ELR (cell line): Measurements from ENCODE around the gene MAPT.

Experiments used
- DNase-seq: peaks from one replicate; pipeline ENCODE4 v3.0.0-alpha.2; 2015; ENCODE audit warnings: low read depth

MAPT gene

DNA sequence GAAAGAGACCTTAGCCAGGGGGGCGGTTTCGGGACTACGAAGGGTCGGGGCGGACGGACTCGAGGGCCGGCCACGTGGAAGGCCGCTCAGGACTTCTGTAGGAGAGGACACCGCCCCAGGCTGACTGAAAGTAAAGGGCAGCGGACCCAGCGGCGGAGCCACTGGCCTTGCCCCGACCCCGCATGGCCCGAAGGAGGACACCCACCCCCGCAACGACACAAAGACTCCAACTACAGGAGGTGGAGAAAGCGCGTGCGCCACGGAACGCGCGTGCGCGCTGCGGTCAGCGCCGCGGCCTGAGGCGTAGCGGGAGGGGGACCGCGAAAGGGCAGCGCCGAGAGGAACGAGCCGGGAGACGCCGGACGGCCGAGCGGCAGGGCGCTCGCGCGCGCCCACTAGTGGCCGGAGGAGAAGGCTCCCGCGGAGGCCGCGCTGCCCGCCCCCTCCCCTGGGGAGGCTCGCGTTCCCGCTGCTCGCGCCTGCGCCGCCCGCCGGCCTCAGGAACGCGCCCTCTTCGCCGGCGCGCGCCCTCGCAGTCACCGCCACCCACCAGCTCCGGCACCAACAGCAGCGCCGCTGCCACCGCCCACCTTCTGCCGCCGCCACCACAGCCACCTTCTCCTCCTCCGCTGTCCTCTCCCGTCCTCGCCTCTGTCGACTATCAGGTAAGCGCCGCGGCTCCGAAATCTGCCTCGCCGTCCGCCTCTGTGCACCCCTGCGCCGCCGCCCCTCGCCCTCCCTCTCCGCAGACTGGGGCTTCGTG, at the start of gene MAPT:
Gene MAPT (plus strand): TSS at position 533 of the 763 bp plus-strand sequence. CDS start 67,784 bp downstream, outside the sequence.
- peak; percentile 90 for DNase-seq

DNA sequence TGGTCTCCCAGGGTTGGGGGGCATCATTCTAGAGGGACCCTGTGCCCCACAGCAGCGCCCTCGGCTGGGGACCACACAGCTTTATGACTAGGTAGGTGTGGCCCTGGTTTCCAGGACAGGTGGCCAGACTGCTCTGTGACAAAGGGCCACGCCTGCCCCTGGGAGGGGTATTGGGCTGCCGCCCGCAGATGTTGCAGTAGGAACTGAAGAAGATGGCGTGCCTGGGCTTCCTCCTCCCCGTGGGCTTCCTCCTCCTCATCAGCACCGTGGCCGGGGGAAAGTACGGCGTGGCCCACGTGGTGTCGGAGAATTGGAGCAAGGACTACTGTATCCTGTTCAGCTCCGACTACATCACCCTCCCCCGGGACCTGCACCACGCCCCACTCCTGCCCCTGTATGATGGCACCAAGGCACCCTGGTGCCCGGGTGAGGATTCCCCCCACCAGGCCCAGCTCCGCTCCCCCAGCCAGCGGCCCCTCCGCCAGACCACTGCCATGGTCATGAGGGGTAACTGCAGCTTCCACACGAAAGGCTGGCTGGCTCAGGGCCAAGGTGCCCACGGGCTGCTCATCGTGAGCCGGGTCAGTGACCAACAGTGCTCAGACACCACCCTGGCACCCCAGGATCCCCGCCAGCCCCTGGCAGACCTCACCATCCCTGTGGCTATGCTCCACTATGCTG, 49.5 kb upstream of the MAPT start, which contains the start of gene SPPL2C:
Gene SPPL2C (plus strand): TSS at position 187 of the 681 bp plus-strand sequence. CDS start 26 bp downstream, at position 213.
- DNase-seq, result no peak

DNA sequence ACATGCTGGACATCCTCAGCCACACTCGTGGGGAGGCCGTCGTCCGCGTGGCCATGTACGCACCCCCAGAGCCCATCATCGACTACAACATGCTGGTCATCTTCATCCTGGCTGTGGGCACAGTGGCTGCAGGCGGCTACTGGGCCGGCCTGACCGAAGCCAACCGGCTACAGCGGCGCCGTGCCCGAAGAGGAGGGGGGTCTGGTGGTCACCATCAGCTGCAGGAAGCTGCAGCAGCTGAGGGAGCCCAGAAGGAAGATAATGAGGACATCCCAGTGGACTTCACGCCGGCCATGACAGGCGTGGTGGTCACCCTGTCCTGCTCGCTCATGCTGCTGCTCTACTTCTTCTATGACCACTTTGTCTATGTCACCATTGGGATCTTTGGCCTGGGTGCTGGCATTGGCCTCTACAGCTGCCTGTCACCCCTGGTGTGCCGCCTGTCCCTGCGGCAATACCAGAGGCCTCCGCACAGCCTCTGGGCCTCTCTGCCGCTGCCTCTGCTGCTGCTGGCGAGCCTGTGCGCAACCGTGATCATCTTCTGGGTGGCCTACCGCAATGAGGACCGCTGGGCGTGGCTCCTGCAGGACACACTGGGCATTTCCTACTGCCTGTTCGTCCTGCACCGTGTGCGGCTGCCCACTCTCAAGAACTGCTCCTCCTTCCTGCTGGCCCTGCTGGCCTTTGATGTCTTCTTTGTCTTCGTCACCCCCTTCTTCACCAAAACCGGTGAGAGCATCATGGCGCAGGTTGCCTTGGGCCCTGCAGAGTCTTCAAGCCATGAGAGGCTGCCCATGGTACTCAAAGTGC, 48.8 kb upstream of the MAPT start:
- no peak for DNase-seq

DNA sequence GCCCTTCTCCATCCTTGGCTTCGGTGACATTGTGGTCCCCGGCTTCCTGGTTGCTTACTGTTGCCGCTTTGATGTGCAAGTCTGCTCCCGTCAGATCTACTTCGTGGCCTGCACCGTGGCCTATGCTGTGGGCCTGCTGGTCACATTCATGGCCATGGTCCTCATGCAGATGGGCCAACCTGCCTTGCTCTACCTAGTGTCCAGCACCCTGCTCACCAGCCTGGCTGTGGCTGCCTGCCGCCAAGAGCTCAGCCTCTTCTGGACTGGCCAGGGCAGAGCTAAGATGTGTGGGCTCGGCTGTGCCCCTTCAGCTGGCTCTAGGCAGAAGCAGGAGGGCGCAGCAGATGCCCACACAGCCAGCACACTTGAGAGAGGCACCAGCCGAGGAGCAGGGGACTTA, 48.1 kb upstream of the MAPT start:
- DNase-seq, result no peak

DNA sequence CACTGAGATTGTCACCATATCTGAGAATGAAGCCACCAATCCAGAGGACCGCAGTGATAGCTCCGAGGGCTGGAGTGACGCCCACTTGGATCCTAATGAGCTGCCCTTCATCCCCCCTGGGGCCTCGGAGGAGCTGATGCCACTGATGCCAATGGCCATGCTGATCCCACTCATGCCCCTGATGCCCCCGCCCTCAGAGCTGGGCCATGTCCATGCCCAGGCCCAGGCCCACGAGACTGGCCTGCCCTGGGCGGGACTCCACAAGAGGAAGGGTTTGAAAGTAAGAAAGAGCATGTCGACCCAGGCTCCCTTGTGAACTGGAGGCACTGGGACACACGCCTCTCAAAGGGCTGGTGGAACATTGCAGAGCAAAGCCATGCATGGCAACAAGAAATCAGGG, 47.7 kb upstream of the MAPT start:
- DNase-seq, result no peak

DNA sequence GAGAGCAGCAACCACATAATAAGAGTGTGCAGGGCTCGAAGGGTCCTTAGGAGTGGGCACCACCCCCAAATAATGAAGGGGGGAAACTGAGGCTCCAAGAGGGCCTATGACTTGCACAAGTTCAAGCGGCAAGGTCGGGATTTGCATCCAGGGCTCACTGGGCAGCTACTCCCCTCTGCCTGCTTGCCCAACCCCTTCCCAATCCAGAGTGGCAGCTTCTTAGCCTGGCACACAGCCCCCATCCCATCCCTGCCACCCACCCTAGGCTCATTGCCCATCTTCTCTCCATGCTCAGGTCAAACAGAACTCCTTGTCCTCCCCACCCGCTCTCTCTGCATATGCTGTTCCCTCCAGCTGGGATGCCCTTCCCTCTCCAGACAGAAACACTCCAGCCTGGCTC, 47.3 kb upstream of the MAPT start:
- DNase-seq, result no peak

DNA sequence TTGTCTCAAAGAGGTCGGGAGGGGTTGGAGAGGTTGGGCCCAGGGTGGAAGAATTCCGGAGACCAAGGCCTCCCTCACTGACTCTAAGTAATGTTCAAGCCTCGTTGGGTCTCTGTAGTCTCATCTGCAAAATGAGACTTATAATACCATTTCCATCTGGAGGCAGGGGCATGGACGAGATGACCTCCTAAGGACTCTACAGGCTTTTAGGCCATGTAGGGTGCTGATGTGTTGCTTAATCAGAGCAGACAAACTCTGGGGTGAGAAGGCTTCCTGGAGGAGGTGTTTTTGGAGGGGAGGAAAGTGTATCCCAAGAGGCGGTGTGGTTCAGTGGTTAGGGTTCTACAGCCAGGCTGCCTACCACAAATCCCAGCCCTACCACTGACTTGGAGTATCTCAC, 46.6 kb upstream of the MAPT start:
- DNase-seq, result no peak

DNA sequence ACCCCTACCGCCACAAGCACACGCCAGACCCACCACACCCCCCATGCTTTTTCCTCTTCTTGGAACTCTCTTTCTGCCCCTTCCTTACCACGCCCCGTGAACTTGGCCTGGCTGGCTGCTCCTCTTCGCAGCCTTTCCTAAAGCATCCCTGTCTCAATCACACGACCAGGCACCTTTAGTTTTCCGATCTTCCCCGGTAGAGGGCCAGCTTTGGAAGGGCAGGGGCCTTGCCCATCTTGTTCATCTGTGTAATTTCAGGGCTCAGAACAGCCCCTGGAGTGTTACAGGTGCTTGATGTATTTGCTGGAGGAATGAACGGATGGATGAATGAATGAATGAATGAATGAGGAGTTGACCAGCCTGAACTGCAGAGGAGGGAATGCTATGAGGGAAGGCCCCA, 45.9 kb upstream of the MAPT start:
- DNase-seq, result no peak

DNA sequence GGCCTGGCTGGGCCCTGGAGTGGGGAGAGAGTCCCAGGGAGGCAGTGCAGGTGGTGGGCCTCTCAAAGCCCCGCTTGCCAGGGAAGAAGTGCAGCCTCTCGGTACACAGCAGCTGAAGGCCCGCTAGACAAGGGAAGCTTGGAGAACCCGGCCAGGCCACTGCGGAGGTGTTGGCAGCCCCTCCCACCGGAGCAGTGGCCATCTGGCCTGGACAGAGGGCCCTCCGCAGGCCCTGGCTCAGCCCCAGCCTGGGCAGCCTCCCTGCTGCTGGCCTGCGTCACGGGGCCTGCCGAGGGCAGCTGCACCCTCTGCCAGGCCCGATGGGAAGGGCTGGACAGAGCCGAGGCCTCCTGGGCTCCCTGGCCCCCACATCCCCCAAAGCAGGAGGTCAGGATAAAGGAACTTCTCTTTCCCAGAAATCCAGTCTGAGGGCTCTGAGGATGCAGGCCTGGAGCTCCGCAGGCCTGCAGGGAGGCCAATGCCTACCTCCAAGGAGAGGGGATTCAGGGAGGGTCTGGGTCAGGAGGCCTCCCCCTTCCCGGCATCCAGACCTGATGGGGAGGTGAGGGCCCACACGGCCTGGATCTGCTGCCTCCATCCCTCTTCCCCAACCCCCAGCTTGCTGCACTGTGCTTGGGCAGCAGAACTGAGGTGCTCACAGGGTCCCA, 45.4 kb upstream of the MAPT start:
- no peak for DNase-seq

DNA sequence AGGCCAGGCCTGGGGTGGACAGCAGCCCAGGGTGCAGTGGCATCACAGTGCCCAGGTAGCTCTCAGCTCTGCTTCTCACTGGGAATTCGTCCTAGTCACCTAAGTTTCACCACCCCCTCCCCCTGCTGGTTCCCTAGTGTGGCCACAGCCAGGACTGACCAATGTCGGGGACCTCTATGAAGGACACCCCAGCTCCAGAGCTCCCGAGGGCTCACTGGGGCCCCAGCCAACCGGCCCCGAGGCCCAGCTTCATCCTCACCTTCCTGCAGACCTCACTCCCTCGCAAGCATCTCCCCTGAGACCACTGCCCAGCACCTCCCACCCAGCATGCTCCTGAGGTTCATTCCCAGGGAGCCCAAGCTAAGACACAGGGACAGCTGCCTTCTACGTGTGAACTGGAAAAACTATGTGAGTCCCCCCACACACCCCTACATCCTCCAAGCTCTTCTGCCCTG, 44.8 kb upstream of the MAPT start:
- DNase-seq, result no peak

DNA sequence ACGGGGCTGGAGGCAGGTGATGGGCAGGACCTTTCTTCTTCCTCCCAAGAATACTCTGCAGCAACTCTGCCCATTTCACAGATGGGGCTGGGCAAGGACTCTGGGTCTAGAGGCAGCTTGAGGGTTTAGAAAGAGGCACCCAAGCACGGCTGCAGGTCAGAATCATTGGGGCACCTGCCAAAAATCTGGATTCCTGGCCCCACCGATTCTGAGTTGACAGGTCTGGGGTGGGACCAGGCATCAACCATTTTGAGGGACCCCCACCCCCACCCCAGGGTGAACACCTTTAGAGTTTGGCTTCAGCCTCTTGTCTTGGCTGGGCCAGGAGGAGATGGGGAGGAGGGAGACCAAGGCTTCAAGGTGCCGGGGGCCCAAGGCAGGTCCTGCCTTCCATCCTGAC, 44.3 kb upstream of the MAPT start:
- DNase-seq, result no peak

DNA sequence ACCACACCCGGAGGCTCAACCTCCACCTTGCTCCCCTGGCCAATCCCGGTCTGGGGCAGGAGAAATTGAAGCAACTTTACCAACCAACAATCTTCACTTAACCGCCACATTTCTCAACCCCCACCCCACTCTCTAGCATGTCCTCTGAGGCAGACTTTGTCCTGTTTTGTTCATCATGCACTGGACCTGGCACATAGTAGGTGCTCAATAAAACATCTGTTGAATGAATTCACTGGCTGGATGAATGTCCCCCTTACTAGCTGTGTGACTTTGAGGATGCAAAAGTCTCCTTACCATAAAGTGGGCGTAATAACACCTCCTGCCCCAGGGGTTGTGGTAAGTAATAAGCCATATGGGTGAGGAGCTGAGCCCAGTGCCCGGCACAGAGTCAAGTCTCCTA, 43.9 kb upstream of the MAPT start:
- DNase-seq, result no peak

DNA sequence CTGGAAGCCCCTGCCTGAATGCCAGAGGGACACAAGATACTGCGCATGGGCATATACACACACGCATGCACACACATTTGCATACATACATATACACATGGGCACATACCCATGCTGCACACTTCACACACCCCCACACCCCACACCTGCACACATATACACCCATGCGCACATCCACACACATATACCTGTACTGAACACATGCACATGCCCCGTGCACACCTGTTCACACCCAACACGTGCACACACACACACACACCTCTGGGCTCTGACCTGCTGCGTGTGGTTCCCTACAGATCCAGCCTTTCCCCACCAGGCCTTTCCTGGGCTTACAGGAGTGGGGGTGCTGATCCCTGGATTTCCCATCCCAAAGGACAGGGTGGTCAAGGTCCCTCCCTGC, 43.3 kb upstream of the MAPT start:
- no peak for DNase-seq

DNA sequence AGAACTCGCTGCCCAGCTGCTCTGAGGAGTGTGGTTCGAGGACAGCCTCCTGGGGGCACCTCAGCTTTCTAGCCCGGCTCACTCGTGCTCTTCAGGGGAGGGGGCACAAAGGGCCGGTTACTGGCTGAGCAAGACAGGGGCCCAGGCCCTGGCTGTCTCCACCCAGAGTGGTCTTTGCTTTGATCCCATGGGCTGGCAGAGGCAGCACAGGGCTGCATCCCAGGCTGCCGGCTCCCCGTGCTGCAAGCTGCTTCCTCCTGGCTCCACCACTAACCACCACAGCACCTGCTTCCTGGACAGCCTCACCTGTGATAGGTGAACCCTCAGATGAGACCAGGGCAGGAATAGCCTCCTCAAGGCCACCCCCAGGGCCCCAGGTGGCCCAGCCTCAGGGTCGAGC, 42.9 kb upstream of the MAPT start:
- DNase-seq, result no peak

DNA sequence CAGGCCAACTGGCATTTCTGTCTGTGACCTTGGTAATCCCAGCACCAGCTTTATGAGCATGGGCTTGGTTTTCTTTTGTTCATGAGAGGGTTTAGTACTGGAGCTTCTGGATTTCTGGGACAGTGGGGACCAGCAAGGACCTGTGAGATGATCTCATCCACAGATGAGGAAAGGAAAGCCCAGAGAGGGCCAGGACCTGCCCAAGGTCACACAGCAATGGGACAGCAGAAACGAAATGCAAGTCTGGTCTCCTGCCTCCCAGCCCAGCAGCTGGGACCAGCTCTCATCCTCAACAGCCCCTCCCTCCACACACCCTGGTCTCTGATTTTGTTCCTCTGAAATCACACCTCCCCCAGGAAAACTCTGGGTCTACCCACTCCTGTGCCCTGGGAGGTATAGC, 42.5 kb upstream of the MAPT start:
- DNase-seq, result no peak

DNA sequence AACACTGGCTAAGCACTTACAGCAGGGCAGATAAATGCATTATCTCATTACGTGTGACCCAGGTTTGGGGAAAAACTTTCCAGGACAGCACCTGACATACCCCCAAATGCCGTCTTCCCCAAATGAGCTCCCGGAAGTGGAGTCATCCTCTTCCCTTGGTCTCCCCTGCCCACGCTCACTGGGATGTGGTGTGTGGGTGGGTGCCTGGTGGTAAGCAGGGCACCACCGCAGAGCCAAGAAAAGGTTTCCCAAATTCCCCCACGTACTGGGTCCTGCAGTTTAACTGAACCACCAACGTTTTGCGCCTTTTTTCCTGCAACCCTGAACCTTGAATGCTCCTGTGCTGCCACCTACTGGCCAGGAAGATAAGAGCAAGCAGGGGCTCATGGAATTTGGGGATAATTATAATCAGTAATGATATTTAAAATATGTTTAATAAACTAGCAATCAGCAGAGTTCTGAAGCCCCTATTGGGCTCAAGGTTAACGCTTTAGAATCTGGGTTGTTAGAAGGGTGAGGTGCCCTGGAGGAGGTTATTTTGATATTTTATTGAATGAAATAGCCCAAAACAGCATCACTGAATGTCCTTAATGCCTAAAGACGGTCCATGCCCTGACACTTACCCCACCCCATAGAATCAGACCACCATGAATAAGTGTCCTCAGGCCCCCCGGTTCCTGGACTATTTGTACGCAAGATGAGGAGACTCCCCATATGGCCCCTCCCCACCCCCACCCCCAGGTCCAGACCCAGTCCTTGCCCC, 41.6 kb upstream of the MAPT start:
- peak; percentile 75 for DNase-seq

DNA sequence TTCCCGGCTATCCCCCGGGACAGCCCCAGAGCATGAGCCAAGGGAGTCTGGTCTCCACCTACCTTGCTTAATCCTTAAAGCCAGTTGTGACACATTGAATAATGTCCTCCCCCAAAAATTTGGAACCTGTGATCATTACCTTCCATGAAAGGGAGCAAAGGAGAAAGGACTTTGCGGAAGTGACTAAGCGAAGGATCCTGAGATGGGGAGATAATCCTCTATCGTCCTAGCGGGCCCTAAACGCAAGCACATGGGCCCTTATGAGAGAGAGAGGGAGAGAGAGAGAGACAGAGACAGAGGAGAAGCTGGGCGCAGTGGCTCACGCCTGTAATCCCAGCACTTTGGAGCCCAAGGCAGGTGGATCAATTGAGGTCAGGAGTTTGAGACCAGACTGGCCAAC, 40.1 kb upstream of the MAPT start:
- no peak for DNase-seq

DNA sequence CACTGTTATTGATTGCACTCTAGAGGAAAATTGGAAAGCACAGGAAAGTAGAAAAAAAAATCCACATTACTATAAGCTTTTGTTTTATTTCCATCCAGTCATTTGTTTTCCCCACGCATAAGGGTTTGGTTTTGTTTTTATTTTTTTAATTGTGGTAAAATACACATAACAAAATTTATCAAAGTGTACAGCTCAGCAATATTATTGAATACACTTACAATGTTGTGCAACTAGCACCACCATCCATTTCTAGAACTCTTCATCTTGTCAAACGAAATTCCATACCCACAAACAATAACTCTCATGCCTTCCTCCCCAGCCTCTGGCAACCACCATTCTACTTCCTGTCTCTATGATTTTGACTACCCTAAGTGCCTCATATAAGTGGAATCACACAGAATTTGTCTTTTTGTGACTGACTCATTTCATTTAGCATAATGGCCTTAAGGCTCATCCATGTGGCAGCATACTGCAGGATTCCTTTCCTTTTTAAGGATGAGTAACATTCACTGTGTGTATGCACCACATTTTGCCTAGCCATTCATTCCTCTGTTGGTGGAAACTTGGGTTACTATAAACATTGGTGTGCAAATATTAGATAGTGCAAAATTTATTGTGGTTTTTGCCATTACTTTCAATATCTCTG, 38.5 kb upstream of the MAPT start:
- peak; percentile 50 for DNase-seq

DNA sequence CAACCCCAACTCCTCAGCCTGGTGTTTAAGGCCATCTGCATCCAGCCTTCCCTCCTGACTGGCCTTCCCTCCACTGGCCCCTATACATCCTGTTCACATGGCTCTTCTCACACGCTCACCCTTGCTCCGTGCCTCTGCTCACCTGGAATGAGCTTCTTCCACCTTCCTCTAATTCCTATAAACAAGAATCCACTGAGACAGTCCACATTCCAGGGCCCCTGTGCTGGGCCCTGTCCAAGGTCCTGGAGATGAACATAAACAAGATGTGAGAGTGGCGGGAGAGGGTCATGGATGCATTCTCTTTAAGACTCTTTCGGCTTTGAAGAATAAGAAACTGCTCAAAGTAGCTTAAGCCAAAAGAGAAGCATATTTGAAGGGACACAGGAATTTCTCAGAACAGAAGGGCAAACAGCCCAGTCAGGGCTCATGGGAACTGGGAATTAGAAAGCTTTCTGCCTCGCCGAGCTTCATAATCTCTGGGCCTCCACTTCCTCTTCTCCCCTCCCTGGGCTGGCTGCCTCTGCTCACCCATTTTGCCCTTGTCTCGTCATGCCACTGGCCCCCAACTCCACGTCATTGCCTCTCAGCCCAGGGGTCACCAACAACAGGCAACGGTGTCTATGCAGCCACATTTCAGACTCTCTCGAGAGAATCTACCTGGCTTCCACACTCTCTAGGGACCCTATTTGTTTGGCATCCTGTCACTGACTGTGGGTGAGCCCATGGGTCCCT, 36.2 kb upstream of the MAPT start:
- peak; percentile 46 for DNase-seq

DNA sequence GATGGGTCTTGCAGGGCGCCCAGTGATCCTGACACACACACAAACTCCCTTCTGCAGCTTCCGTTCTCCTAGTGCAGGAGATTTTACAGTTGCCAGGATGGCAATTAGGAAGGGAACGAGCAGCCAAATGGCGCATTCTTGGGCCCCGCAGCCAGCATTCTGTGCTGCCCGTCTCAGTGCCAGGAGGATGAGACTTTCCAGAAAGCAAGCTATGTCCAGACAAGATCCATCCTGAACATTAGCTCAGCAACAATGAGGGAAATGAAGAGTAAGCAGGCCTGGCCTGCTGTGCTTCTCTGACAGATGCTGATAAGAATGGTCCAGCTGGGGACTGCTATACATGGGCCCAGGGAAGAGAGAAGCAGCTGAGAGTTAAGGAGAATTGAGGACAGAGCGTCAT, 33.2 kb upstream of the MAPT start:
- no peak for DNase-seq
